Heart left ventricle (tissue), 13 donors: ENCODE data around the gene KCNJ1.

ENCODE experiments used
- CTCF ChIP-seq, 12 donors: fragments of 200-600 bp; sonication (generic) in 4 of 12; IDR thresholded peaks; one replicate each; pipeline versions ENCODE4 v1.5.0 to v1.8.0; 2018 to 2022; ENCODE audit warnings: antibody characterized with exemption in 12 of 12, mild to moderate bottlenecking in 5 of 12
- POLR2A ChIP-seq, 2 donors: fragments of 450-650 bp; IDR thresholded peaks; one replicate each; pipeline ENCODE4 v1.6.1; 2017; ENCODE audit warnings: antibody characterized with exemption in 2 of 2, mild to moderate bottlenecking in 2 of 2, moderate library complexity in 2 of 2
- donor health status: ischemic (EF 13 %, LVEDD 7.1; RV severe dilation, severe dysfunction).
- donor health status: DM: no; HTN: yes; CAD: no.
- donor health status: DM: no; HTN: no; CAD: no.
- donor health status: ischemic (EF 25% LVEDD 6.9; RV normal size, moderate dysfunction).
- donor health status: ischemic (EF 25% LVEDD 5.7; RV mildly dilated, moderate dysfunction).
- donor health status: ischemic (EF 35%, LVEDD 5.7; RV mildly dilated, moderate dysfunction).
- donor health status: nonischemic (EF 11% LVEDD 7.7; RV severe dilation, severe dysfunction).
- donor health status: DM: yes; HTN: yes; CAD: no.
- donor health status: PGD.
- donor health status: ischemic (EF 29% LVEDD 5.4; RV normal size, mild dysfunction).
- donor health status: nonischemic (EF 23%, LVEDD 6.1; RV moderate dilation, normal function).

GRCh38 chr11:128896356-128896755 is 29.3 kb upstream of the KCNJ1 start:
- TF ChIP-seq CTCF (IDR thresholded peaks at IDR 0.05) (no peak), POLR2A (IDR thresholded peaks at IDR 0.05) (no peak)
